Caco-2 (cell line): ENCODE data around the gene TRAFD1. TPM values are rescaled to one million over a fixed set of nuclear protein-coding genes. Genes with fewer than 3 reads are reported as not detected.

Experiments used
- BruUV-seq: library from RNA; stranded (reverse); fragments of 400-500 nt; replicated peaks from 2 replicates; lab custom pipeline; 2021; lab: Mats Ljungman, UMichigan
- CTCF ChIA-PET: fragments of 300-600 bp; sonication (Branson Sonifier 250); formaldehyde crosslinking; loops from one replicate; lab custom pipeline; 2022; ENCODE audit warnings: antibody characterized with exemption; lab: Charles Lee
- POLR2A ChIA-PET: fragments of 300-600 bp; sonication (Branson Sonifier 250); formaldehyde crosslinking; loops from one replicate; lab custom pipeline; 2022; ENCODE audit warnings: antibody characterized with exemption; lab: Charles Lee
- DNase-seq, 2 experiments: peaks; one replicate each; pipeline versions ENCODE4 v3.0.0 to v3.0.0-alpha.2; 2020 to 2022
- H3K27me3 ChIP-seq: replicated peaks from 2 replicates; pipeline ENCODE4 v1.6.0; 2011; ENCODE audit warnings: low read length; ENCODE audit not compliant: control insufficient read depth, insufficient read depth
- H3K36me3 ChIP-seq: 2 replicates; pipeline ENCODE4 v1.5.1; 2011; ENCODE audit warnings: low read length; ENCODE audit not compliant: control insufficient read depth, insufficient read depth
- H3K4me1 ChIP-seq: fragments of 250-450 bp; sonication (Bioruptor Pico); 2 replicates; pipeline ENCODE4 v1.5.1; 2020; ENCODE audit warnings: mild to moderate bottlenecking
- H3K4me3 ChIP-seq: 2 replicates; pipeline ENCODE4 v1.5.1; 2011; ENCODE audit warnings: low read depth, mild to moderate bottlenecking, control low read depth, low read length
- H3K9me3 ChIP-seq: fragments of 250-450 bp; sonication (Bioruptor Pico); 2 replicates; pipeline ENCODE4 v1.5.1; 2020; ENCODE audit warnings: mild to moderate bottlenecking, moderate library complexity
- H3K27ac Mint-ChIP-seq: one replicate; pipeline ENCODE4 v1.8.0; 2022; ENCODE audit warnings: mixed read lengths; ENCODE audit not compliant: unreplicated experiment
- H3K27me3 Mint-ChIP-seq: one replicate; pipeline ENCODE4 v1.8.0; 2022; ENCODE audit warnings: mixed read lengths; ENCODE audit not compliant: insufficient read depth, unreplicated experiment
- H3K36me3 Mint-ChIP-seq: one replicate; pipeline ENCODE4 v1.8.0; 2022; ENCODE audit warnings: mild to moderate bottlenecking, mixed read lengths; ENCODE audit not compliant: insufficient read depth, unreplicated experiment
- H3K4me1 Mint-ChIP-seq: one replicate; pipeline ENCODE4 v1.8.0; 2022; ENCODE audit warnings: low read depth, mixed read lengths; ENCODE audit not compliant: unreplicated experiment
- H3K4me3 Mint-ChIP-seq: one replicate; pipeline ENCODE4 v1.8.0; 2022; ENCODE audit warnings: mild to moderate bottlenecking, moderate library complexity, mixed read lengths; ENCODE audit not compliant: unreplicated experiment
- H3K9me3 Mint-ChIP-seq: one replicate; pipeline ENCODE4 v1.8.0; 2022; ENCODE audit warnings: mixed read lengths; ENCODE audit not compliant: unreplicated experiment
- CTCF ChIP-seq, 2 experiments: fragments of 200-600 bp in 1 of 2; IDR thresholded peaks; 1 replicate in 1 of 2; 2 replicates in 1 of 2; pipeline versions ENCODE4 v1.5.1 to v1.8.0; 2011 to 2022; ENCODE audit warnings: antibody characterized with exemption in 1 of 2, control low read depth in 1 of 2, inconsistent platforms in 1 of 2, low read depth in 1 of 2, low read length in 1 of 2, mild to moderate bottlenecking in 1 of 2, moderate library complexity in 1 of 2; ENCODE audit not compliant: insufficient read depth in 1 of 2, severe bottlenecking in 1 of 2, unreplicated experiment in 1 of 2
- intact Hi-C: fragments of 100-400 bp; cut with micrococcal nuclease; formaldehyde crosslinking; loops from one replicate; pipeline ENCODE4 v1.10.0; 2022; ENCODE audit not compliant: unreplicated experiment
- total RNA-seq: library from RNA; stranded (reverse); gene quantifications from 2 replicates; pipeline ENCODE4 v1.2.3, GENCODE V29; 2022

The TRAFD1 gene
- total RNA-seq, 1 experiment from 2014 or later: 25.5 TPM

GRCh38 chr12:112117685-112118084 is 7.7 kb upstream of the TRAFD1 start:
- no TSS peak for BruUV-seq
- Mint-ChIP-seq H3K27me3 (no peaks in the 10 kb centered on the region), H3K4me1 (peaks cover 20% of the 10 kb centered on the region), H3K9me3 (no peaks in the 10 kb centered on the region), H3K27ac (no peak overlapping the region), H3K4me3 (no peak overlapping the region), H3K36me3 (no peaks in the 10 kb centered on the region)
- H3K4me3 ChIP-seq: no peak overlapping the region
- H3K36me3 ChIP-seq: no peaks in the 10 kb centered on the region
- H3K27me3 ChIP-seq: no peaks in the 10 kb centered on the region
- H3K9me3 ChIP-seq: no peaks in the 10 kb centered on the region
- peaks cover 10% of the 10 kb centered on the region for H3K4me1 ChIP-seq
- intact Hi-C loops: no loop called here
- POLR2A ChIA-PET: interaction anchor here (1.1 to 1.3 kb wide), 2 partner anchors 7 to 8 kb away, joined by 3 to 5 read pairs; partner anchors contain the start of gene TRAFD1
- peak in 1 of 2 experiments; percentile 1 for DNase-seq
- CTCF ChIA-PET: no interaction called here
- TF ChIP-seq CTCF (IDR thresholded peaks at IDR 0.05; ENCODE audit: insufficient read depth in 1 of 2, low read depth in 1 of 2, low read length in 1 of 2, severe bottlenecking in 1 of 2, unreplicated experiment in 1 of 2): no peak

GRCh38 chr12:112121780-112122565 is 3.4 kb upstream of the TRAFD1 start:
- TF ChIP-seq CTCF (IDR thresholded peaks at IDR 0.05; ENCODE audit: insufficient read depth in 1 of 2, low read depth in 1 of 2, low read length in 1 of 2, severe bottlenecking in 1 of 2, unreplicated experiment in 1 of 2): no peak
- no peak overlapping the region for H3K27ac Mint-ChIP-seq
- peaks cover 7% of the 10 kb centered on the region for H3K36me3 Mint-ChIP-seq
- no peaks in the 10 kb centered on the region for H3K27me3 ChIP-seq
- ChIA-PET POLR2A (interaction anchor here (1.1 kb wide), 2 partner anchors 14 to 109 kb away, joined by 3 read pairs; partner anchors contain the start of genes ERP29 and TMEM116), CTCF (no interaction called here)
- H3K9me3 ChIP-seq: no peaks in the 10 kb centered on the region
- intact Hi-C loops: loop anchor here (10.0 kb wide), 1 partner anchor 263 kb away; the partner anchor contains the start of gene HECTD4
- no peaks in the 10 kb centered on the region for H3K9me3 Mint-ChIP-seq
- no peaks in the 10 kb centered on the region for H3K27me3 Mint-ChIP-seq
- peaks cover 21% of the 10 kb centered on the region for H3K4me1 Mint-ChIP-seq
- H3K4me3 ChIP-seq: no peak overlapping the region
- no peaks in the 10 kb centered on the region for H3K36me3 ChIP-seq
- DNase-seq: peak in 1 of 2 experiments; percentile 14
- H3K4me1 ChIP-seq: peaks cover 11% of the 10 kb centered on the region
- BruUV-seq: no TSS peak
- no peak overlapping the region for H3K4me3 Mint-ChIP-seq

GRCh38 chr12:112122823-112123690 is 2.3 kb upstream of the TRAFD1 start:
- no peak for TF ChIP-seq CTCF (IDR thresholded peaks at IDR 0.05; ENCODE audit: insufficient read depth in 1 of 2, low read depth in 1 of 2, low read length in 1 of 2, severe bottlenecking in 1 of 2, unreplicated experiment in 1 of 2)
- H3K4me1 ChIP-seq: peaks cover 10% of the 10 kb centered on the region; the same call in 1 of the 2 replicates
- ChIA-PET CTCF (no interaction called here), POLR2A (interaction anchor here (0.5 to 1.1 kb wide), 4 partner anchors 14 to 144 kb away, joined by 3 to 9 read pairs (median 3); partner anchors contain the start of genes ERP29 and TMEM116)
- no peaks in the 10 kb centered on the region for H3K36me3 ChIP-seq
- Mint-ChIP-seq H3K4me1 (peaks cover 21% of the 10 kb centered on the region), H3K9me3 (no peaks in the 10 kb centered on the region), H3K27me3 (no peaks in the 10 kb centered on the region), H3K36me3 (peaks cover 7% of the 10 kb centered on the region), H3K4me3 (no peak overlapping the region), H3K27ac (no peak overlapping the region)
- no peaks in the 10 kb centered on the region for H3K27me3 ChIP-seq
- no peak overlapping the region for H3K4me3 ChIP-seq
- no peaks in the 10 kb centered on the region for H3K9me3 ChIP-seq
- BruUV-seq: no TSS peak
- DNase-seq: peak in 1 of 2 experiments; percentile 12
- intact Hi-C loops: loop anchor here (10.0 kb wide), 1 partner anchor 262 kb away; the partner anchor contains the start of gene HECTD4
